Fibroblast of peridontal ligament (primary cell): ENCODE measurements around the gene COL20A1.

Experiments used
- DNase-seq: peaks from one replicate; pipeline ENCODE4 v3.0.0-alpha.2; 2010; ENCODE audit errors: extremely low read depth

COL20A1 gene

DNA sequence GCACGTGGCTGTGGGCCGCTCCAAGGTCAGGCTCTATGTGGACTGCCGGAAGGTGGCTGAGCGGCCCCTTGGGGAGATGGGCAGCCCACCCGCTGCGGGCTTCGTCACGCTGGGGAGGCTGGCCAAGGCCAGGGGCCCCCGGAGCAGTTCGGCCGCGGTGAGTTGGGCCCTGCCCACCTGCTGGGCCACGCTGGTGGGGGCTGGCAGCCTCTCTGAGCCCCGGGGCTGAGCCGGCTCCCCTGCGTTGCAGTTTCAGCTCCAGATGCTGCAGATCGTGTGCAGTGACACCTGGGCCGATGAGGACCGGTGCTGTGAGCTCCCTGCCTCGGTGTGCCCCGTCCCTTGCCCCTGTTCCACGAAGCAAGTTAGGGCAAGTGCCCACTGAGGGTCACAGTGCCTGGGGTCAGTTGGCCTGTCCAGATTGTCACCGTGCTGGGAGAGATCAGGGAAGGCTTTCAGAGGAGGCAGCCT, 27.1 kb downstream of the COL20A1 start:
- DNase-seq = no peak

DNA sequence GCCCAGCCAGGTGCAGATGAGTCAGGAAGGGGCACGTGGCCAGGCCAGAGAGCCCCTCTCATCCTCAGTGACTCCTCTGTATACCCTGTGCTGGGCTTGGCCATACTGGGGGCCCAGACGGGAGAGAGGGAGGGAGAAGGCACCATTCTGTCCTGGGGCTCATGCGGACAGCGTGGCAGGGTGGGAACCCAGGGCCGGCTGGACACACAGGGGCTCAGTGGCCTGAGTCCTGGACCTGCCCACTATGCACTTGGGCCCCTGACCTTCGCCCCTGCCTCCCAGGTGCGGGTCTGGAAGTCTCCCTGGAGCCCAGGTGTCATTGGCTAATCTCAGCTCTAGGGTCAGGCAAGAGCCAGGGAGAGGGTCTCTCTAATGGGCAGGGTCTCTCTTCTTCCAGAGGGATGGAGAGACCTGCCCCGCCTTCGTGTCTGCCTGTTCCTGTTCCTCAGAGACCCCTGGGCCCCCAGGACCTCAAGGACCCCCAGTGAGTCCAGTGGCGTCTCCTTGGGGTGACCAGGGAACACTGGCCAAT, 27.7 kb downstream of the COL20A1 start:
- DNase-seq = no peak

DNA sequence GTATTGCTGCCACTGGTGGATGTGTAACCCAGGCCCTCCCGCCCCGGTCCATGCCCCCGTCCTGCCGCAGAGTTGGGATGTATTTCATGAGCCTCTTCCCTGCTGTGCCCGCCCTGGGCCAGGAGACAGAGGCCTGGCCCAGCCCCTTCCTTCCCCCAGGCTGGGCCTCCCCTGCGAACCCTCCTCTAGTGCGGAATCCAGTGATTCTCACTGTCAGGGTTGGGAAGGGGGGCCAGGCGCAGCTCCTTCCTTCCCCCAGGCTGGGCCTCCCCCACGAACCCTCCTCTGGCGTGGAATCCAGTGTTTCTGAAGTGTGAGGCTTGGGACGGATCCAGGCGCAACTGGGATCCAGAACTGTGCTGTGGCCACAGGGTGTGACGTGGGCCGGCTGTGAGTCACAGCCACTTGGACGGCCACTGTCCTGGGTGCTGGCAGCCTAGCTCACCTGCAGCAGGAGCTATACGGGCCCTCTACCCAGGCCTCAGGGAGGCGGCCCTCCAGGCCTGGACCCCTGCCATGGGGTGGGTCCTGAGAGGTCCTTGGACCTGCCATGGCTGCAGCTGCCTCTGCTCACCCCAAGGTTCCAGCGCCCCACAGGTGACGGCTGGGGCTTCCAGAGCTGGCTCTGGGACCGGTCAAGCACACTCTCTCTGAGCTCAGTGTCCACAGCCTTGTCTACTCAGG, 28.3 kb downstream of the COL20A1 start:
- DNase-seq = no peak

DNA sequence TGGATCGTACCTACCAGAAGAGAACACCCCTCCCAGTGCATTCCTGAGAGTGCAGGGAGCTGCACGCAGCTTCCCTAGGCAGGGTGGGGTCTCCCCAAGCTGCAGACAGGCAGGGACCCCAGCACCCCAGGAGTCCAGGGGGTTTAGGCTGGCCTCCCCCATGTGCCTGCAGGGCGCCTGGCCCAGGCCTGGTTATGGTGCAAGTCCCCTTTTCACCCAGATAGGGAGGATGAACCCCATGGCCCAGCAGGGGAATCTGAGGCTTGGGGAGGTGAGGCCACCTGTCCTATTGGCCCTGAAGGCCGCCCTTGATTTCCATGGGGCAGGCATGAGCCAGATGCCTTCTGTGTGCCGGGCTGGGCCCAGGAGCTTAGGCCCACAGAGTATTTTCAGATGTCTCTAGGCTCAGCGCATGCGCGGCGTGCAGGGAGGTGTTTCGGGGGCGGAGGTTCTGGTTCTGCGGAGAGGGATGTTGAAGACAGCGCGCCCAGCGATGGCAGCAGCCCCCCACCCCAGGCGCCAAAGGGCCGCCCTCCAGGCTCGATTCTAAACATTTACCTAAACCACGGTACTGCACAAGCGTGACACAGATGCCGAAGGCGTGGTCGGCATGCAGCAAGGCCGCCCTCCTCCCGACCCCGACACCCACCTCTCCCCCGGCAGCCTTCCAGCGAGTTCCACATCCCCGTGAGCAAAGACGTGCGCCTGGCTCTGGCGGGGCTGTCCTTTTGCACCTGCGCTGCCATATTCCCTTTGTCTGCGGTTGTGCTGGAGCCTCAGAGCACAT, 29.4 kb downstream of the COL20A1 start:
- no peak for DNase-seq

DNA sequence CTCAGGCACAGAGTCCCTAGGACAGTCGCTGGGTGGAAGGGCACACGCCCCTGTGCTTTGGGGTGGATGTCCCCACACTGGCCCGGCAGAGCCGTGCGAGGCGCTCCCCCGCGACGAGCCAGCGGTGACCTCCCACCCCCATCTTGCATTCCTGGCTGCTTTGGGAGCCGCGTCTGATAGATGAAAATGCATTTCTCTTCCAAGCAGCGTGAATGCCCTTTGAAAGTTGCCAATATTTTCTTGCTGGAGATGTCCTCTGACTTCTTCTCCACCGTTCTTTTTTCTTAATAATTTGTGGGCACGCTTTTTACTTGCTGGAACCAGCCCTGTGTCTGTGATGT, 29.9 kb downstream of the COL20A1 start:
- no peak for DNase-seq

DNA sequence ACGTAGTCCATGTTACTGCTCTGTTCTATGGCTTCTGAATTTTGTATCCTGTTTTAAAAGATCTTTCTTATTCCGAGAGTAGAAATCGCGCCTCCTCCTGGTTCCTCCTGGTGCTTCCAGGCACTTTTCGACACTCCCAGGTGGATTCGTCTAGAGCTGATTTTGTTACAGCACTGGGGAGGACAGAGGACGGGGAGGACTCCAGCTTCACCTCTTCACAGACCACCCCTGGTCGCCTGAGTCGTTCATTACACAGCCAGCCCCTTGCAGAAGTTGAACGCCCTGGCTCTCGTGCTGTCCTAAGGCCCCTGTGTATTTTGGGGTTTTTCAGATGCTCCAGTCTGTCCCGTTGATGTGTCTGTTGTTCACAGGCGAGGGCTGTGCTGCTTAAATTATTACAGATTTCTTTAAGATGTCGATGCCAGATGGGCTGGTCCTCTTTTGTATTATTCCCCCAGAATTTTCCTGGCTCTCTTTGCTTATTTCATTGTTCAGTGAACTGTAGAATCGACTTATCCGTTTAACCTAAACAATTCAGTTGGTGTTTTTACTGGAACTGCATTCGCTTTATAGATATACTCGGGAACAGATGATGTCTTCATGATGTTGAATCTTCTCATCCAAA, 30.5 kb downstream of the COL20A1 start:
- no peak for DNase-seq

DNA sequence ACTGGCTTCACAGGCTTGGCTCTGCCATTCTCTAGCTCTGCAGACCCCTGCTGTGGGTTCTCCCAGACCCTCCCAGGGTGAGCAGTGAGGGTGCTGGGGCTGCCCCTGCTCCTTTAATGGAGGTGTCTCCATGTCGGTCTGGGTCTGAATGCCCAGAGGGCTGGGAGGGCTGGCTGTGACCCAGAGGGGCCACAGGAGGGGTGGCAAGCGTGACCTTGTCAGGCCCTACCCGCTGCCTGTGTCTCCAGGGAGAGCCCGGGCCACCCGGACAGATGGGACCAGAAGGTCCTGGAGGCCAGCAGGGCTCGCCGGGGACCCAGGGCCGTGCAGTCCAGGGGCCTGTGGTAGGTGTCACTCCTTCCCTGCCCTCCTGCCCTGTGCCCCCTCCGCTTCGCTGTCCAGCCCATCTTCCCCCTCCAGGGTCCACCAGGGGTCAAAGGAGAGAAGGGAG, 32.1 kb downstream of the COL20A1 start:
- DNase-seq = no peak

DNA sequence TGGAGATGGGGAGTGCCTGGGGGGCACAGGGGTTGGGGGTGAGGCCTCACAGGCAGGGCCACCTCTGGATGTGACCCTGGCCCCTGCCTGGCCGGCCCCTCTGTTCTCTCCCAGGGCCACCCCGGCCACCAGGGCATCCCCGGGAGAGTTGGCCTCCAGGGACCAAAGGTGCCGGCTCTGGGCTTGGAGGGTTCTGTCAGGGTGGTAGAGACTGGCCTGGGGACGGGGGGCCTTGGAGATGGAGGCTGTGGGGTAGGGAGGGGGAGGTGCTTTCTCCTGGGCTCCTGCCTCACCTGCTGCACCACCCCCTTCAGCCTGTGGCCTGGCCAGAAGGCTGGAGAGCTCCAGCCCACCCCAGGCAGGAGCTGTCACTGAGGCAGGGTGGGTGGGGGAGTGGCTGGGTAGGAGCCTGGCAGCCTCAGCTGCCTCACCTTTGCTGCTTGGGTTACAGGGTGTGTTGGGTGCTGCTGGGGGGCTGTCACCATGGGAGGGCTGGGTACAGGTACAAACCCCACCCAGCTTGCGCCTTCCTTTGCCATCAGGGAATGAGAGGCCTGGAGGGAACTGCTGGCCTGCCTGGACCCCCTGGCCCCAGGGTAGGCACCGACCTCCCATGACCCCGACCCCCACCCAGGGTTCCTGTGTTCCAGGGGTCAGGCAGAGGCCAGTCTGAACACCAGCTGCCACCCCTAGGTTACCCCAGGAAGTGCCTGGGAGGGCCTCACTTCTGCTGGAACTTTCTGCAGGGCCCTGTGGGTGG, 32.7 kb downstream of the COL20A1 start:
- DNase-seq = no peak

DNA sequence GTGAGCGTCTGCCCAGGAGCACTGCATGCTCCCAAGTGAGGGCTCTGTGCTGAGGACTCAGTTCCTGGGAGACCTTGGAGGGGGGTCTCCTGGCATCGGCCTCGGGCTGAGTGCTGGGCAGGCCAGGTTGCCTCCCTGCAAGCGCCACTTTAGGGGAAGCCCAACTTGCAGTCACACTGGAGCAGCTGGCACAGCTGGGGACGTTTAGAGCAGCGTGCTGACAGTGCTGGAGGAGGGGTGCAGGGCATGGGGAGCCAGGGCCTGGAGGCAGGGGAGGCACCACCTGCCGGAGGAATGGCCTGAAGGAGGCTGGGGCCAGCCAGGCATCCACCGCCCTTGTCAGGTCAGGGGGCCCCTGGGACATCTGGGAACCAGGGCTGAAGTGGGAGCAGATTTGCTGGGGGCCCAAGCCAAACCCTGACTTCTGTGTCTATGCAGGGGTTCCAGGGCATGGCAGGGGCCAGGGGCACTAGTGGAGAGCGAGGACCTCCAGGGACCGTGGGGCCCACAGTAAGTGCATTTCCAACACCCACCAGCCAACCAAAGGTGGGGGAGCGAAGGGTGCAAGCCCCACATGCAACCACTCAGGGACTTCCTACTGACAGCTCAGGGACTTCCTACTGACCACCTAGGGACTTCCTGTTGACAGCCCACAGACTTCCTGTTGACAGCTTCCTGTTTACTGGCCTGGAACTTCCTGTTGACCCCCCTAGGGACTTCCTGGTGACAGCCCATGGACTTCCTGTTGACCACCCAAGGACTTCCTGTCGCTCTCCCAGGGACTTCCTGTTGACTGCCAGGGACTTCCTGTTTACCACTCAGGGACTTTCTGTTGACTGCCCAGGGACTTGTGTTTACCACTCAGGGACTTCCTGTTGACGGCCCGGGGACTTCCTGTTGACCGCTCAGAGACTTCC, 33.6 kb downstream of the COL20A1 start:
- no peak for DNase-seq

DNA sequence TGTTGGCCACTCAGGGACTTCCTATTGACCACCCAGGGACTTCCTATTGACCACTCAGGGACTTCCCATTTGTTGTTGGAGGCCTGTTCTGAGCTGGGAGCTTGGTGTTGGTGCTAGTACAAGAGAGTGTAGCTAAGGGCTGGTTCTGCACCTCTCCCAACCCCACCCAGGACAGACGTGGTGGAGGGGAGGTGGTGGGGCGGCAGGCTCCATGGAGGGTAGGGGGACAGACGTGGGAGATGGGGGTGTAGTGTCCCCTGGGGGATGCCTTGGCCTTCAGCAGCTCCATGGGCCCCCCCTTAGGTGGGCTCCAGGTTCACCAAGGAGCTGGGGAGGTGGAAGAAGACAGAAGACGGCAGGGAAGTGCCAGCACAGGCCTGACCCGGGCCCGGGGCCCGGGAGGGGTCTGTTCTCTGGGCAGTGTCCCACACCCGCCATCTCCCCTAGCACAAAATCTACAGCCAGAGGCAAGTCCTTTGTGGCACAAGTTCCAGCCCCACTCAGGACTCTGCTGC, 34.3 kb downstream of the COL20A1 start:
- no peak for DNase-seq

DNA sequence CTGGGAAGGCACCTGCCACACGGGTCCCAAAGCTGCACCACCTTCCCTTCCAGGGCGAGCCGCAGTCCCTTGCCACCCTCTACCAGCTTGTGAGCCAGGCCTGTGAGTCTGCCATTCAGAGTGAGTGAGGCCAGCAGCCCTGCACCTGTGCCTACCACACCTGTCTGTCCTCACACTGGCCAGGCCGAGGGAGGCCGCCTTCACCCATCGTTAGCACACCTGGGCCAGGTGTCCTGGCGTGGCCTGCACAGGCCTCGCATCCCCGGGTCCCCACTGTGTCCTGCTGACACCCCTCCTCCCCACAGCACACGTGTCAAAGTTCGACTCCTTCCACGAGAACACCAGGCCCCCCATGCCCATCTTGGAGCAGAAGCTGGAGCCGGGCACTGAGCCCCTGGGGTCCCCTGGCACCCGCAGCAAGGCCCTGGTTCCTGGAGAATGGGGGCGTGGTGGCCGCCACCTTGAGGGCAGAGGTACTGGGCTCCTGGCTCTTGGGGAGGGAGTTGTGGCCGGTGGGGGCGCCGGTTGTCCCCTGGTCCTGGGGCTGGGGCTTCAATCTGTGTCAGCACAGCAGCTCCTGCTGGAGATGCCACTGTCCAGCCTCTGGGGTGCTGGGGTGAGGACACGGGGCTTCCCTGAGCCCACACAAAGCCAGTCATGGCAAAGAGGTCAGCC, 35.2 kb downstream of the COL20A1 start:
- no peak for DNase-seq

DNA sequence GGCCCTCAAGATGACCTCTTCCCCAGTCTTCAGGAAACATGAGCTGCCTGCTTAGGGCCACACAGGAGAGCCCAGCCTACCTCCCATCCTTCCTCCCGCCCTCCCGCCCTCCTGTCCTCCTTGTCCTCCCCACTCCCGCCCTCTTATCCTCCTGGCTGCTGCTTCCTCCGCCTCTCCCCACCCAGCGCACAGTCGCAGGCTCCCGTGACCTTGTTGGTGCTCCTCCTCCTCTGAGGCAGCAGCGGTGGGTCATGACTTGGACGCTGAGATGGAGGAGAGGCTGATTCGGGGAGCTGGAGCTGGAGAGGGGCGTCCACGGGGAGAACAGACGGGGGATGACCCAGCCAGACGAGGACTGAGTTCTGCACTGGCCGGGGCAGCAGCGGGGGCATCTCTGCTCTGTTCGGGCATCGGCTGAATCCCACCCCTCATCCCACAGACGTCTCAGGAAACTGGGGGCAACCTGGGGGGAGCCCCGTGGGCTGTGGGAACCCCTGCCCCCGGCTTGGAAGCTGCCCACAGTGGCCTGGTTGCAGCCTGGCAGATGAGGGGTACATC, 35.8 kb downstream of the COL20A1 start:
- DNase-seq = no peak

DNA sequence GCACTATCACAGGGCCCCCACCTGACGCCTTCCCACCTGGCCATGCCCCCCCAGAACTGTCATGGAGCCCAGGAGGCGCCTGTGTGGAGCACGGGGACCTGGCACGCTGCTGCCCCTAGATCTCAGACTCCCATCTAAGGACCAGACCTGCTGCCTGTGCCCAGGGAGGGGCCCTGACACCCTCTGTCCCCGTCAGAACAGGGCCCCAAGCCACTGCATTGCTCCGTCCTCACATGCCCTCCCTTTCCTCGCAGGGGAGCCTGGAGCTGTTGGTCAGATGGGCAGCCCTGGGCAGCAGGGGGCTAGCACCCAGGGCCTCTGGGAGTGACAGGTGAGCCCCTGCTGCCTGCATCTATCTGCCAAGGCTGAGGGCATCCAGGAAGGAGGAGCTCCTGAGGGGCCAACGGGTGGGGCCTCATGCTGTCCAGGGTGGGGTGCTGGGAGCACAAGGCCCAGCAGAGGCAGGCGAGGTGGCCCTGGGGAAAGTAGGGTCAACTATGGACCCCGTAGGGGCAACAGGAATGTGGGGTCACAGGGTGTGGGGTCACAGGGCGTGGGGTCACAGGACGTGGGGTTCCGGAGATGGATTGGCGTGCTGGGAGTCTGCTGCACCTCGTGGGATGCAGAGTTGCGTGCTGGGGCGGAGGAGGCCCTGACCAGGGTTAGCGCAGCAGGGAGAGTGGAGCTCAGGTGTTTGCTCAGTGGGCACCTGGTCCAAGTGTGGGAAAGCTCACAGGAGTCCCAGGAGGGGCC, 36.5 kb downstream of the COL20A1 start:
- no peak for DNase-seq

DNA sequence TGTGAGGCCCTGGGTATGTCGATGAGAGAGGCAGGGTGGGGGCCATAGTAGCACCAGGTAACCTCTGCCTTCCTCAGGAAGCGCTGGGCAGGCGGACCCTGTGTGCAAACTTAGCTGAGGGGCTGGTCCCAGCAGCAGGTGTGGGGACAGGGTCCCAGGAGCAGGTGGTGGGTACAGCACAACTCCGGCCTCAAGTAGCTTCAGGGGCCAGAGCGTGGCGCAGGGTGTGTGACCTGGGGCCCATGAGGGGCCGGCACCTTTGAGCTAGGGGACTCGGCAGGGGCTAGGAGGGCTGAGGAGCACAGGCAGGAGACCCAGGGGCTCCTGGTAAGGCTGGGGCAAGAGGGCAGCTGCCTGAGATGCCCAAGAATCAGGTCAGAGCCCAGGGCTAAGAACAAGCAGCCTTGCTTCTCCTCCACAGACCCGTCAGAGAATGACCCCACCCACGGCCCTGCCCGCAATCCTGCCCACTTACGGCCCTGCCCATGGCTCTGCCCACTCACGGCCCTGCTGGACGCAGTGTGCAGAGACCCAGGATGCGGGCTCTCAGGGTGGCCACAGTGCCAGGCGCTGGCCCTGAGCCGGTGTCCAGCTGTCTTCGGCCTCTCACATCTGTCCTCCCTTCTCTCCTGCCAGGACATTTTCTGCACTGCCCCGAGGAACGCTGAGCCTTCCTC, 37.2 kb downstream of the COL20A1 start:
- no peak for DNase-seq

DNA sequence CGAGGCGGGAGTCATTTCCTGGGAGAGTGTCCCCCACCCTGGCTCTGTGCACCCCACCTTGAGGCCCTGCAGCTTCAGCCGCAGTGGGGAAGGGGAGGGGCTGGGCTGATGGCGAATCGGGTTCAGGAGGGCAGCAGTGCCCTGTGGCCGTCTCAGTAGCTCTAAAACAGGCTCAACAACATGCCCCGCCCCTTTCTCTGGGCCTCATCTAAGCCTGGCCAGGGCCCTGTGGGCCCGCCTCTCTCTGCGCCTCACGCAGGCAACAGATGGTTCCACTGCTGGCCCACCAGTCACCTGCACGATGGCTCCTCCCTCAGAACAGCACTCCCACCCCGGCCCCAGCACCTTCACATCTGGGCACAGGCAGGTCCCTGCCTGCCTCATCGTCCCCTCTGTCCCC, 38.0 kb downstream of the COL20A1 start:
- DNase-seq = no peak

DNA sequence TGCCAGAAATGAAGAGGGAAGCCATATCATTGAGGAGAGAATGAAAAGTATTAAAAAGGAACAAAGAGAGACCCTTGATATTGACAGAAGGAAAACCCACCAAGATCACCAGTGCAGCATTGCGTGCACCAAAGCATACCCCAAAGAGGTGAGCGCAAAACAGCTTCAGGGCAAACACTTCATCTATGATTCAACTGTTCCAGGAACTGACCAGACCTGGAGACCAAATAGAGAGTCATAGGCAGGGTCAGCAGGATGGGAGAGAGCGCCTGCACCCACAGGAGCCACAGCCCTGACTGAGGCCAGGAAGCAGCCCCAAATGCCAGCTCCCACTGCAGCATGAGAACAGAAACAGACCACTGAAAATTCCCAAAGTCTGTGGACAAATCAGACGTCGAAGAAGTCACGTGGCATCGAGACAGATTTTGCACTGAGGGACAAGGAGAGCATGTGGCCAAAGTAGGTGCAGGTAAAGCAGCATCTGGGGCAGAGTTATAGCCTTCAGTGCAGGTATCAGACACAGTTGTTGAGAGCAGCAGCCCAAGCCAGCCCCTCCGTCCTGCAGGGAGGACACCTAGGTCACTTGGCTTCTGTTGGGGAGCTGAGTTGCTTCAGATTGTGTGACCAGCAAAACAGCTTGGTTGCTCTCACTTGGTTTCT, 38.9 kb downstream of the COL20A1 start:
- no peak for DNase-seq

DNA sequence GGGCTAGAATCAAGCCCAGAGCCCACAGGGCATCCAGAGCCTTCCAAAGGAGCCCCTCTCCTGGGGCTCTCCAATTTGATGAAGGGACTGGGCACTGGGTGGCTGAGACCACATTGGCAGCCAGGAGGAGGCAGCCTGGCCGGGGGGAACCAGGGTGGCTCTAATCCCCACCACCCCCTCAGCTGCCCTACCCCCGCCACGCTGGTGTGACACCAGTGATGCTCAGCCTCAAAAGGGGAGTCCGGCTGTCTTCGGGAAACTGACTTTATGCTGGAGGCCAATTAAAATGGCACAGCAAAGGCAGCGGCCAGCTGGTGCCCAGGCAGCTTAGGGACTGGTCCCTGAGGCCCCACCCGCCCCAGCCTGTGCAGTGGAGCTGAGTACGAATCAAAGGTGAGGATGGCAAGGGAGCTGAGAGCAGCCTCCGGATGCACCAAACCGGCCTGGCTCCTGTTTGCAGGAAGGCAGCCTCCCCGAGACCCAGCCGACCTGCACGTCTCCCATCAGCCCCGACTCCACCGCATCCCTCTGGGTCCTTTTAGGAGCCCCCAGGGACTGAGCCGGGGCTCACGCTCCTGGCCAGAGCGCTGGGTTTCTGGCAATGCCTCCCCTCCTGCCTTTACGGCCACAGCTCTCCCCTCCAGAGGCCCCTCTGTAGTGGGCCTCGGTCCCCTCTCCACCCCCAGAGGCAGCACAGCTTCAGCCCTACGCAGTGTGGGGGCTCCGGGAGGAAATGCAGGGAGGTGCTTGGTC, 39.7 kb downstream of the COL20A1 start:
- no peak for DNase-seq
